H9 (cell line): Measurements from ENCODE around the gene FCRL3. TPM values are rescaled to one million over a fixed set of nuclear protein-coding genes. Genes with fewer than 3 reads are reported as not detected.

Experiments
- DNase-seq: peaks from one replicate; pipeline ENCODE4 v3.0.0-alpha.2; 2017
- H2AFZ ChIP-seq: one replicate; pipeline ENCODE4 v1.6.1; 2013; ENCODE audit warnings: mild to moderate bottlenecking, low read length, control low read depth, moderate library complexity
- H2AK5ac ChIP-seq: 2 replicates; pipeline ENCODE4 v1.6.1; 2013; ENCODE audit warnings: low read length, control low read depth, mixed read lengths; ENCODE audit not compliant: insufficient read length
- H2BK120ac ChIP-seq: one replicate; pipeline ENCODE4 v1.6.1; 2013; ENCODE audit warnings: low read depth, mild to moderate bottlenecking, low read length, control low read depth, inconsistent platforms; ENCODE audit not compliant: poor library complexity, severe bottlenecking
- H2BK12ac ChIP-seq: 2 replicates; pipeline ENCODE4 v1.6.1; 2013; ENCODE audit warnings: low read length, control low read depth, mixed read lengths, low read depth; ENCODE audit not compliant: insufficient read length
- H2BK15ac ChIP-seq: 2 replicates; pipeline ENCODE4 v1.6.1; 2013; ENCODE audit warnings: low read depth, low read length, control low read depth
- H2BK20ac ChIP-seq: one replicate; pipeline ENCODE4 v1.6.1; 2013; ENCODE audit warnings: low read depth, mild to moderate bottlenecking, low read length, control low read depth, inconsistent platforms; ENCODE audit not compliant: poor library complexity, severe bottlenecking
- H2BK5ac ChIP-seq: 2 replicates; pipeline ENCODE4 v1.6.1; 2013; ENCODE audit warnings: low read length, control low read depth, mixed read lengths; ENCODE audit not compliant: insufficient read length
- H3K14ac ChIP-seq: 2 replicates; pipeline ENCODE4 v1.6.1; 2013; ENCODE audit warnings: low read length, control low read depth; ENCODE audit not compliant: insufficient read depth
- H3K18ac ChIP-seq: 2 replicates; pipeline ENCODE4 v1.6.1; 2013; ENCODE audit warnings: low read depth, mild to moderate bottlenecking, mixed read lengths, low read length, control low read depth; ENCODE audit not compliant: insufficient read length
- H3K23ac ChIP-seq: 2 replicates; pipeline ENCODE4 v1.6.1; 2013; ENCODE audit warnings: low read length, control low read depth, mixed read lengths, low read depth; ENCODE audit not compliant: insufficient read length
- H3K23me2 ChIP-seq: 2 replicates; pipeline ENCODE4 v1.6.1; 2013; ENCODE audit warnings: low read depth, mild to moderate bottlenecking, mixed read lengths, low read length, control low read depth; ENCODE audit not compliant: insufficient read length, poor library complexity, severe bottlenecking
- H3K27ac ChIP-seq: 2 replicates; pipeline ENCODE4 v1.5.1; 2013; ENCODE audit warnings: low read length, control low read depth, mixed read lengths, low read depth; ENCODE audit not compliant: insufficient read length
- H3K27me3 ChIP-seq: 2 replicates; pipeline ENCODE4 v1.6.1; 2013; ENCODE audit warnings: low read length, control low read depth, inconsistent platforms; ENCODE audit not compliant: insufficient read depth
- H3K4ac ChIP-seq: 2 replicates; pipeline ENCODE4 v1.6.1; 2013; ENCODE audit warnings: low read depth, mild to moderate bottlenecking, control low read depth, inconsistent platforms, low read length, moderate library complexity
- H3K4me1 ChIP-seq: 2 replicates; pipeline ENCODE4 v1.6.1; 2013; ENCODE audit warnings: low read length, control low read depth, inconsistent platforms; ENCODE audit not compliant: insufficient read depth
- H3K4me2 ChIP-seq: 2 replicates; pipeline ENCODE4 v1.6.1; 2013; ENCODE audit warnings: low read length, control low read depth, mixed read lengths; ENCODE audit not compliant: insufficient read length, insufficient read depth
- H3K56ac ChIP-seq: 2 replicates; pipeline ENCODE4 v1.6.1; 2013; ENCODE audit warnings: low read depth, mild to moderate bottlenecking, mixed read lengths, low read length, control low read depth; ENCODE audit not compliant: insufficient read length
- H3K79me1 ChIP-seq: 2 replicates; pipeline ENCODE4 v1.6.1; 2013; ENCODE audit warnings: low read depth, mild to moderate bottlenecking, moderate library complexity, low read length, control low read depth, inconsistent platforms; ENCODE audit not compliant: insufficient read depth, poor library complexity, severe bottlenecking
- H3K79me2 ChIP-seq: 2 replicates; pipeline ENCODE4 v1.6.1; 2013; ENCODE audit warnings: low read length, control low read depth, inconsistent platforms; ENCODE audit not compliant: insufficient read depth
- H3K9ac ChIP-seq: 2 replicates; pipeline ENCODE4 v1.6.1; 2013; ENCODE audit warnings: low read length, control low read depth, mixed read lengths; ENCODE audit not compliant: insufficient read length; ENCODE audit errors: extremely low read depth
- H3K9me3 ChIP-seq: one replicate; pipeline ENCODE4 v1.6.1; 2013; ENCODE audit warnings: low read depth, low read length, inconsistent platforms; ENCODE audit not compliant: control insufficient read depth
- H3T11ph ChIP-seq: one replicate; pipeline ENCODE4 v1.6.1; 2013; ENCODE audit warnings: mild to moderate bottlenecking, low read length, control low read depth, inconsistent platforms
- H4K20me1 ChIP-seq: one replicate; pipeline ENCODE4 v1.6.1; 2013; ENCODE audit not compliant: control insufficient read depth, insufficient read length, insufficient read depth
- H4K5ac ChIP-seq: 2 replicates; pipeline ENCODE4 v1.6.1; 2013; ENCODE audit warnings: low read depth, mild to moderate bottlenecking, mixed read lengths, low read length, control low read depth; ENCODE audit not compliant: insufficient read length
- H4K8ac ChIP-seq: replicated peaks from 2 replicates; pipeline ENCODE4 v1.6.1; 2013; ENCODE audit warnings: low read length, control low read depth, mixed read lengths, low read depth; ENCODE audit not compliant: insufficient read length
- H4K91ac ChIP-seq: 2 replicates; pipeline ENCODE4 v1.6.1; 2013; ENCODE audit warnings: low read depth, mild to moderate bottlenecking, moderate library complexity, mixed read lengths, low read length, control low read depth; ENCODE audit not compliant: insufficient read length
- H3K27ac Mint-ChIP-seq, 3 experiments: 2 replicates in 2 of 3; 3 replicates in 1 of 3; pipeline ENCODE4 v1.8.0; 2020 to 2021; ENCODE audit warnings: mixed read lengths in 3 of 3, mild to moderate bottlenecking in 1 of 3, moderate library complexity in 1 of 3
- H3K27me3 Mint-ChIP-seq: 2 replicates; pipeline ENCODE4 v1.8.0; 2021; ENCODE audit warnings: low read depth, mild to moderate bottlenecking, moderate library complexity, mixed read lengths
- H3K36me3 Mint-ChIP-seq, 3 experiments: 2 replicates in 2 of 3; 3 replicates in 1 of 3; pipeline ENCODE4 v1.8.0; 2020 to 2021; ENCODE audit warnings: low read depth in 3 of 3, mixed read lengths in 3 of 3; ENCODE audit not compliant: insufficient read depth in 1 of 3
- H3K4me1 Mint-ChIP-seq, 2 experiments: 2 replicates each; pipeline ENCODE4 v1.8.0; 2020; ENCODE audit warnings: mixed read lengths in 2 of 2
- H3K4me3 Mint-ChIP-seq, 2 experiments: 2 replicates in 1 of 2; 3 replicates in 1 of 2; pipeline ENCODE4 v1.8.0; 2020 to 2021; ENCODE audit warnings: mild to moderate bottlenecking in 2 of 2, mixed read lengths in 2 of 2, moderate library complexity in 1 of 2
- H3K9me3 Mint-ChIP-seq, 2 experiments: 2 replicates in 1 of 2; 3 replicates in 1 of 2; pipeline ENCODE4 v1.8.0; 2020; ENCODE audit warnings: mild to moderate bottlenecking in 2 of 2, mixed read lengths in 2 of 2, moderate library complexity in 1 of 2
- CTCF ChIP-seq: fragments of 200-600 bp; sonication (generic); conservative IDR thresholded peaks from 3 replicates; pipeline ENCODE4 v1.8.0; 2021; ENCODE audit warnings: antibody characterized with exemption, mild to moderate bottlenecking
- WGBS: extraction: QIAGEN DNeasy Blood & Tissue Kit; methylation state at CpG from one replicate; pipeline ENCODE4 v1.1.7; 2013; ENCODE audit warnings: missing lambda C conversion rate, low lambda C conversion rate, mixed read lengths; ENCODE audit not compliant: insufficient read length; ENCODE audit errors: extremely low coverage; 5-methylcytosine and 5-hydroxymethylcytosine counted together
- total RNA-seq: library from RNA; stranded (reverse); gene quantifications from 2 replicates; pipeline ENCODE4 v1.2.1, GENCODE V29; 2021

Gene FCRL3
- total RNA-seq, 1 experiment from 2014 or later: not detected

- Histone ChIP-seq H3K14ac (no peak overlapping the region), H3K27ac (no peak overlapping the region), H4K20me1 (no peaks in the 10 kb centered on the region), H3K56ac (no peak overlapping the region), H3K4ac (no peak overlapping the region), H3T11ph (no peak overlapping the region), H3K23me2 (no peaks in the 10 kb centered on the region), H3K27me3 (no peaks in the 10 kb centered on the region), H3K23ac (no peak overlapping the region), H2BK5ac (no peak overlapping the region), H2BK20ac (no peak overlapping the region), H2AK5ac (no peak overlapping the region), H2AFZ (no peak overlapping the region), H4K5ac (no peak overlapping the region), H3K4me2 (no peak overlapping the region), H2BK12ac (no peak overlapping the region), H3K18ac (no peak overlapping the region), H2BK120ac (no peak overlapping the region), H4K8ac (no peak overlapping the region), H3K79me1 (no peaks in the 10 kb centered on the region), H3K4me1 (no peaks in the 10 kb centered on the region), H2BK15ac (no peak overlapping the region), H3K9ac (no peak overlapping the region), H3K79me2 (no peaks in the 10 kb centered on the region), H3K9me3 (peaks cover 23% of the 10 kb centered on the region), H4K91ac (no peak overlapping the region)
- TF ChIP-seq CTCF: no peak
- no peak for DNase-seq
- no peak overlapping the region for H3K27ac Mint-ChIP-seq
- peaks cover 8 to 24% (median 18%) of the 10 kb centered on the region in 3 experiments; a peak in 6 of 7 replicates for H3K36me3 Mint-ChIP-seq
- H3K4me1 Mint-ChIP-seq: 0 out of 4 replicates have a peak, but pooled peaks cover 0 to 2% of the 10 kb centered on the region in 2 experiments
- H3K4me3 Mint-ChIP-seq: no peak overlapping the region
- WGBS: no CpG with 5 or more reads among the region's 1 CpG
- H3K9me3 Mint-ChIP-seq: peaks cover 27 to 33% of the 10 kb centered on the region in 2 experiments
- peaks cover 3% of the 10 kb centered on the region; the same call in 1 of the 2 replicates for H3K27me3 Mint-ChIP-seq
These were observed 21.4 kb upstream of the FCRL3 start for GRCh38 chr1:157721985-157722384.
